D721Med (cell line): ENCODE data around the gene MUC4.

Experiments
- DNase-seq: peaks from one replicate; pipeline ENCODE4 v3.0.0; 2011; ENCODE audit warnings: low spot score; ENCODE audit not compliant: insufficient read length
- FAIRE-seq: peaks from 2 replicates; lab custom pipeline; 2011; peaks lifted over from hg19 to GRCh38; lab: Jason Lieb, UNC
- CTCF ChIP-seq: IDR thresholded peaks from 2 replicates; pipeline ENCODE4 v1.5.1; 2012; ENCODE audit warnings: mild to moderate bottlenecking, control low read depth; ENCODE audit not compliant: insufficient read depth; ENCODE audit errors: missing control alignments

MUC4 gene

GRCh38 chr3:195847055-195847950 is 35.6 kb upstream of the MUC4 start:
- no peak for DNase-seq
- no peak for TF ChIP-seq CTCF
- no peak for FAIRE-seq

- FAIRE-seq: no peak
- no peak for TF ChIP-seq CTCF
- no peak for DNase-seq
Observed at GRCh38 chr3:195845483-195845882, 33.8 kb upstream of the MUC4 start.

GRCh38 chr3:195844671-195845218 is 33.0 kb upstream of the MUC4 start:
- FAIRE-seq (no peak), DNase-seq (no peak)
- no peak for TF ChIP-seq CTCF

GRCh38 chr3:195839260-195840010 is 27.7 kb upstream of the MUC4 start:
- FAIRE-seq: no peak
- no peak for DNase-seq
- no peak for TF ChIP-seq CTCF

GRCh38 chr3:195838714-195839113 is 27.0 kb upstream of the MUC4 start:
- FAIRE-seq: no peak
- TF ChIP-seq CTCF: no peak

GRCh38 chr3:195836476-195837135 is 24.9 kb upstream of the MUC4 start:
- DNase-seq (no peak), FAIRE-seq (no peak)
- TF ChIP-seq CTCF: no peak

More at GRCh38 chr3:195838714-195839113, 27.0 kb upstream of the MUC4 start:
- DNase-seq: no peak
